ENCODE results near the gene HIVEP3. TPM values are rescaled to one million over a fixed set of nuclear protein-coding genes. Genes with fewer than 3 reads are reported as not detected.

Gene HIVEP3
- total RNA-seq, 1 donor from 2014 or later: 0.37 TPM

GRCh38 chr1:41547336-41547735 is 371.4 kb downstream of the HIVEP3 start:
- Histone ChIP-seq H3K9me3 (ENCODE audit: low read depth) (no peaks in the 10 kb centered on the region), H3K27me3 (no peaks in the 10 kb centered on the region), H3K4me3 (no peak overlapping the region), H3K36me3 (no peaks in the 10 kb centered on the region), H4K20me1 (ENCODE audit: low read depth) (no peaks in the 10 kb centered on the region), H3K79me2 (ENCODE audit: low read depth) (no peaks in the 10 kb centered on the region), H3F3A (ENCODE audit: low read depth) (no peaks in the 10 kb centered on the region), H3K9ac (no peak overlapping the region), H2AFZ (replicated peaks) (no peak overlapping the region), H3K4me2 (no peak overlapping the region), H3K27ac (no peak overlapping the region), H3K4me1 (peaks cover 8% of the 10 kb centered on the region)
- Mint-ChIP-seq H3K27ac (peak overlapping the region; percentile 60), H3K4me1 (peaks cover 4% of the 10 kb centered on the region), H3K4me3 (no peak overlapping the region), H3K36me3 (no peaks in the 10 kb centered on the region), H3K27me3 (ENCODE audit: insufficient read depth, low read depth) (peaks cover 10% of the 10 kb centered on the region), H3K9me3 (peaks cover 5% of the 10 kb centered on the region)
- TF ChIP-seq EZH2phosphoT487 (IDR thresholded peaks at IDR 0.05) (no peak), EZH2 (IDR thresholded peaks at IDR 0.05) (no peak), CTCF (IDR thresholded peaks at IDR 0.05) (no peak)
- DNase-seq (ENCODE audit: low spot score): no peak

- no peak for TF ChIP-seq CTCF (IDR thresholded peaks at IDR 0.05)
- no peak for TF ChIP-seq EZH2phosphoT487 (IDR thresholded peaks at IDR 0.05)
- Histone ChIP-seq H3K4me2 (no peak overlapping the region), H3K27me3 (no peaks in the 10 kb centered on the region), H4K20me1 (ENCODE audit: low read depth) (no peaks in the 10 kb centered on the region), H3K4me1 (peaks cover 8% of the 10 kb centered on the region), H2AFZ (replicated peaks) (no peak overlapping the region), H3K4me3 (no peak overlapping the region), H3F3A (ENCODE audit: low read depth) (no peaks in the 10 kb centered on the region), H3K9me3 (ENCODE audit: low read depth) (no peaks in the 10 kb centered on the region), H3K9ac (no peak overlapping the region), H3K36me3 (no peaks in the 10 kb centered on the region), H3K27ac (no peak overlapping the region), H3K79me2 (ENCODE audit: low read depth) (no peaks in the 10 kb centered on the region)
- H3K9me3 Mint-ChIP-seq: peaks cover 5% of the 10 kb centered on the region
- DNase-seq (ENCODE audit: low spot score): no peak
- no peak overlapping the region for H3K4me3 Mint-ChIP-seq
- H3K36me3 Mint-ChIP-seq: no peaks in the 10 kb centered on the region
- H3K27me3 Mint-ChIP-seq (ENCODE audit: insufficient read depth, low read depth): peaks cover 10% of the 10 kb centered on the region
- peaks cover 4% of the 10 kb centered on the region for H3K4me1 Mint-ChIP-seq
- H3K27ac Mint-ChIP-seq: no peak overlapping the region
Observed at GRCh38 chr1:41546833-41547135, 371.9 kb downstream of the HIVEP3 start.

GRCh38 chr1:41545996-41546832 is 372.5 kb downstream of the HIVEP3 start:
- Histone ChIP-seq H3K36me3 (no peaks in the 10 kb centered on the region), H2AFZ (replicated peaks) (no peak overlapping the region), H3K4me3 (no peak overlapping the region), H3F3A (ENCODE audit: low read depth) (no peaks in the 10 kb centered on the region), H3K9me3 (ENCODE audit: low read depth) (no peaks in the 10 kb centered on the region), H3K4me1 (peaks cover 11% of the 10 kb centered on the region), H3K27ac (no peak overlapping the region), H4K20me1 (ENCODE audit: low read depth) (no peaks in the 10 kb centered on the region), H3K79me2 (ENCODE audit: low read depth) (no peaks in the 10 kb centered on the region), H3K27me3 (no peaks in the 10 kb centered on the region), H3K4me2 (no peak overlapping the region), H3K9ac (no peak overlapping the region)
- Mint-ChIP-seq H3K4me3 (no peak overlapping the region), H3K4me1 (peaks cover 7% of the 10 kb centered on the region), H3K27ac (no peak overlapping the region), H3K36me3 (no peaks in the 10 kb centered on the region), H3K27me3 (ENCODE audit: insufficient read depth, low read depth) (peaks cover 13% of the 10 kb centered on the region), H3K9me3 (peaks cover 5% of the 10 kb centered on the region)
- DNase-seq (ENCODE audit: low spot score): no peak
- TF ChIP-seq CTCF (IDR thresholded peaks at IDR 0.05) (no peak), EZH2 (IDR thresholded peaks at IDR 0.05) (no peak), EZH2phosphoT487 (IDR thresholded peaks at IDR 0.05) (no peak)
